GM12874 (cell line): ENCODE data around the gene HCRTR1.

Experiments
- CTCF ChIP-seq: IDR thresholded peaks from 2 replicates; pipeline ENCODE4 v1.5.1; 2011; ENCODE audit warnings: low read depth, mild to moderate bottlenecking, control low read depth, low read length, moderate library complexity; ENCODE audit not compliant: insufficient read depth

HCRTR1 gene

GRCh38 chr1:31621847-31622730, 4.6 kb downstream of the HCRTR1 start:
- no peak for TF ChIP-seq CTCF

GRCh38 chr1:31623365-31623764, 5.9 kb downstream of the HCRTR1 start:
- TF ChIP-seq CTCF = no peak

GRCh38 chr1:31624309-31624708, 6.8 kb downstream of the HCRTR1 start:
- TF ChIP-seq CTCF = no peak

- no peak for TF ChIP-seq CTCF
Measured at GRCh38 chr1:31624731-31625514, 7.4 kb downstream of the HCRTR1 start.

- no peak for TF ChIP-seq CTCF
Measured at GRCh38 chr1:31625561-31626222, 8.2 kb downstream of the HCRTR1 start.

- no peak for TF ChIP-seq CTCF
Measured at GRCh38 chr1:31626223-31627207, 9.0 kb downstream of the HCRTR1 start.
